Smooth muscle cell (in vitro differentiated cells): Measurements from ENCODE around the gene SPATC1L. TPM values are rescaled to one million over a fixed set of nuclear protein-coding genes. Genes with fewer than 3 reads are reported as not detected.
A peak's percentile ranks its signal among the peaks of the same experiment; 100 is the strongest.

ENCODE experiments used
- DNase-seq: peaks from one replicate; lab custom pipeline; 2025; ENCODE audit not compliant: unreplicated experiment; lab: John Stamatoyannopoulos, UW
- H2AFZ ChIP-seq: fragments of 200-600 bp; sonication (generic); 2 replicates; pipeline ENCODE4 v1.6.0; 2016; ENCODE audit warnings: antibody characterized with exemption, low read depth, mild to moderate bottlenecking
- H3F3A ChIP-seq: fragments of 200-600 bp; sonication (generic); 2 replicates; pipeline ENCODE4 v1.6.0; 2017; ENCODE audit warnings: antibody characterized with exemption, low read depth
- H3K27ac ChIP-seq: fragments of 200-600 bp; sonication (generic); 2 replicates; pipeline ENCODE4 v1.5.1; 2016; ENCODE audit warnings: low read depth, mild to moderate bottlenecking
- H3K27me3 ChIP-seq: fragments of 200-600 bp; sonication (generic); 2 replicates; pipeline ENCODE4 v1.6.1; 2016; ENCODE audit warnings: low read depth, mild to moderate bottlenecking
- H3K36me3 ChIP-seq: fragments of 200-600 bp; sonication (generic); 2 replicates; pipeline ENCODE4 v1.5.1; 2016; ENCODE audit warnings: low read depth
- H3K4me1 ChIP-seq: fragments of 200-600 bp; sonication (generic); 2 replicates; pipeline ENCODE4 v1.5.1; 2016; ENCODE audit warnings: low read depth
- H3K4me2 ChIP-seq: fragments of 200-600 bp; sonication (generic); 2 replicates; pipeline ENCODE4 v1.6.0; 2016; ENCODE audit warnings: mild to moderate bottlenecking
- H3K4me3 ChIP-seq: fragments of 200-600 bp; sonication (generic); 2 replicates; pipeline ENCODE4 v1.5.1; 2016; ENCODE audit warnings: mild to moderate bottlenecking
- H3K79me2 ChIP-seq: fragments of 200-600 bp; sonication (generic); 2 replicates; pipeline ENCODE4 v1.6.0; 2016; ENCODE audit warnings: low read depth, mild to moderate bottlenecking
- H3K9ac ChIP-seq: fragments of 200-600 bp; sonication (generic); 2 replicates; pipeline ENCODE4 v1.6.0; 2016; ENCODE audit warnings: low read depth
- H3K9me3 ChIP-seq: fragments of 200-600 bp; sonication (generic); replicated peaks from 2 replicates; pipeline ENCODE4 v1.5.1; 2016; ENCODE audit warnings: low read depth
- H4K20me1 ChIP-seq: fragments of 200-600 bp; sonication (generic); 2 replicates; pipeline ENCODE4 v1.6.0; 2016; ENCODE audit warnings: low read depth
- WGBS: methylation state at CpG from one replicate; pipeline ENCODE4 v1.1.7; 2016; ENCODE audit warnings: low lambda C conversion rate; 5-methylcytosine and 5-hydroxymethylcytosine counted together
- polyA plus RNA-seq: library from polyadenylated mRNA; unstranded; fragments of >200 nt; fragmentation: Nextera tagmentation; extraction: Ambion mirVana; gene quantifications from 2 replicates; pipeline ENCODE4 v1.2.1, GENCODE V29; 2016
- total RNA-seq: library from RNA; depleted of rRNA; stranded (reverse); fragments of >200 nt; gene quantifications from 2 replicates; pipeline ENCODE4 v1.2.3, GENCODE V29; 2014
- TF ChIP-seq, protein P1 (sequence below): fragments of 200-600 bp; sonication (generic); IDR thresholded peaks from 2 replicates; pipeline ENCODE4 v1.5.1; 2017; ENCODE audit warnings: borderline replicate concordance, mild to moderate bottlenecking, antibody characterized with exemption; ENCODE audit not compliant: insufficient read depth, poor library complexity, severe bottlenecking

Gene SPATC1L
- total and polyA plus RNA-seq, 2 experiments from 2014 or later, result 6.4 to 36.5 TPM

DNA sequence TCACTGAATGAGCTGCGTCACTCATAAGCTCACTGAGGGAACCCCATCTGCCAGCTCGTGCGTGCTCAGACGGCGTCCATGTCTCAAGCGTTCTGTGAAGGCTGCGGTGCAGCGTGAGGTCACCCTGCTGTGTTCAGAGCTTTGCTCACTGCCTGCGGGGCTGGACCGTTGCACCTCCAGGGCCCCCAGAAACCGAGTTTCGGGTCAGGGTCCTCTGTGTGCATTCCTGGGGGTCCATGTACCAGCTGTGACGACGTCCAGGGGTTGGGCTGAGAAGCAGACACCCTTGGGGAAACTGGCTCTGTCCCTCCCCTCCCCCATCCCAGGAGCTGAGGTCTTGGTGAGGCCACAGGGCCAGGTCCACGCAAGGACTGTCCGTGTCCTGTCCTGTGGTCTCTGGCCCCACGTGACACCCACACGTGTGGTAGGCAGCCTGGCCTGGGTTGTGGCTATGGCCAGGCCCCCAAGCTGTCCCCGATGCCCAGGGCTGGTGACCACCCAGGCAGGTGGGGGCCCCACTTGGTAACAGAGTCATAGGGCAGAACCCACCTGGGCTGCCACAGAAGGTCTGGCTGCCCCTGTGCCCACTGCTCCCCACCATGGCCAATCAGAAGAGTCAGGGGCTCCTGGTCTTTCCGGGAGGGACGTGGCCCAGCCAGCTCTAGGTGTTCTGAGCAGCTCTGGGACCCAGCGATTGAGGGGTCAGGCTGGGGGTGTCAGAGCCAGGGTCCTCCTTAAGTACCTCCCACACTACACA, 53.2 kb downstream of the SPATC1L start:
- Histone ChIP-seq H2AFZ (no peak overlapping the region), H3K4me1 (no peaks in the 10 kb centered on the region), H3K4me2 (no peak overlapping the region), H3K79me2 (no peaks in the 10 kb centered on the region), H3K9ac (no peak overlapping the region), H3K9me3 (no peaks in the 10 kb centered on the region), H3K4me3 (no peak overlapping the region), H4K20me1 (peaks cover 73% of the 10 kb centered on the region), H3K27me3 (no peaks in the 10 kb centered on the region), H3F3A (peaks cover 56% of the 10 kb centered on the region), H3K36me3 (no peaks in the 10 kb centered on the region), H3K27ac (peak overlapping the region; percentile 38)
- 83% methylated on average over 22 of the region's 22 CpGs for WGBS
- TF ChIP-seq, protein P1, sequence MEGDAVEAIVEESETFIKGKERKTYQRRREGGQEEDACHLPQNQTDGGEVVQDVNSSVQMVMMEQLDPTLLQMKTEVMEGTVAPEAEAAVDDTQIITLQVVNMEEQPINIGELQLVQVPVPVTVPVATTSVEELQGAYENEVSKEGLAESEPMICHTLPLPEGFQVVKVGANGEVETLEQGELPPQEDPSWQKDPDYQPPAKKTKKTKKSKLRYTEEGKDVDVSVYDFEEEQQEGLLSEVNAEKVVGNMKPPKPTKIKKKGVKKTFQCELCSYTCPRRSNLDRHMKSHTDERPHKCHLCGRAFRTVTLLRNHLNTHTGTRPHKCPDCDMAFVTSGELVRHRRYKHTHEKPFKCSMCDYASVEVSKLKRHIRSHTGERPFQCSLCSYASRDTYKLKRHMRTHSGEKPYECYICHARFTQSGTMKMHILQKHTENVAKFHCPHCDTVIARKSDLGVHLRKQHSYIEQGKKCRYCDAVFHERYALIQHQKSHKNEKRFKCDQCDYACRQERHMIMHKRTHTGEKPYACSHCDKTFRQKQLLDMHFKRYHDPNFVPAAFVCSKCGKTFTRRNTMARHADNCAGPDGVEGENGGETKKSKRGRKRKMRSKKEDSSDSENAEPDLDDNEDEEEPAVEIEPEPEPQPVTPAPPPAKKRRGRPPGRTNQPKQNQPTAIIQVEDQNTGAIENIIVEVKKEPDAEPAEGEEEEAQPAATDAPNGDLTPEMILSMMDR, result no peak
- no peak for DNase-seq

DNA sequence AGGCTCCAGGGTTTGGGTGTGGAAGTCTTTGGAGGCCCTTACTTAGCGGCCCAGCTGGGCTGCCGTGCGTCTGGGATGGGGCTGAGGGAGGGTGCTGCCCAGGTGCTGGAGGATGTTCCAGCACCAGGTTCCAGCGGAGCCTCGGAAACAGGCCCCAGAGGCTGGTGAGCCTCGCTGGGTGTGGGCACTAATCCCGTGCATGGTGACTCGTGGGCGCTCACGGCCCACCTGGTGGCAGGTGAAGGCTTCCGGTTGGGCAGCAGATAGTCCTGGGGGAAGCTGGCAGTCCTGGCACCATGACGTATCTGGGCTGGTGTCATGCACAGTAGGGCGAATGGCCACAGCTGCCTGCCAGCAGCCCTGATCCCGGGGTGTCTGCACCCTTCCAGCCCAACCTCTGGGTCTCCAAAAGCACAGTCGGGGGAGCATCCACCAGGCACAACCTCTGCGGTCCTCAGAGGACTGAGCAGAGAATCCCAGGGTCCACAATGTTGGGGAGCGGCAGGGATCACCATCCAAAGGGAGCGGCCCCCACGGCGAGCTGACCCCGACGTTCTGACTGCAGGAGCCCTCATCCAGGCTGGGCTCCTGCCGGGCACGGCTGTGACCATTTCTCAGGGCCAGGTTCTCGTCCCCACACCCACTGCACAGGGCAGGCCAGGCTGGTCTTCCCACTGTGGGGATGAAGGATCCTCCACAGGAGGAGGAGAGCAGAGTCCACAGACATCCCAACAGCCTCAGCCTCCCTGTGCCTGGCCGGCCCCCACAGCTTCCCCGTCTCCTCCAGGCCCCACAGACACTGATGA, 54.2 kb downstream of the SPATC1L start:
- DNase-seq, result no peak
- Histone ChIP-seq H3K36me3 (no peaks in the 10 kb centered on the region), H2AFZ (no peak overlapping the region), H3K79me2 (no peaks in the 10 kb centered on the region), H3K4me1 (no peaks in the 10 kb centered on the region), H3K4me2 (no peak overlapping the region), H3F3A (peaks cover 64% of the 10 kb centered on the region), H3K27me3 (no peaks in the 10 kb centered on the region), H4K20me1 (peaks cover 83% of the 10 kb centered on the region), H3K4me3 (no peak overlapping the region), H3K9ac (no peak overlapping the region), H3K27ac (peak overlapping the region; percentile 38), H3K9me3 (no peaks in the 10 kb centered on the region)
- TF ChIP-seq, protein P1, result no peak
- WGBS, result 93% methylated on average over 27 of the region's 27 CpGs

DNA sequence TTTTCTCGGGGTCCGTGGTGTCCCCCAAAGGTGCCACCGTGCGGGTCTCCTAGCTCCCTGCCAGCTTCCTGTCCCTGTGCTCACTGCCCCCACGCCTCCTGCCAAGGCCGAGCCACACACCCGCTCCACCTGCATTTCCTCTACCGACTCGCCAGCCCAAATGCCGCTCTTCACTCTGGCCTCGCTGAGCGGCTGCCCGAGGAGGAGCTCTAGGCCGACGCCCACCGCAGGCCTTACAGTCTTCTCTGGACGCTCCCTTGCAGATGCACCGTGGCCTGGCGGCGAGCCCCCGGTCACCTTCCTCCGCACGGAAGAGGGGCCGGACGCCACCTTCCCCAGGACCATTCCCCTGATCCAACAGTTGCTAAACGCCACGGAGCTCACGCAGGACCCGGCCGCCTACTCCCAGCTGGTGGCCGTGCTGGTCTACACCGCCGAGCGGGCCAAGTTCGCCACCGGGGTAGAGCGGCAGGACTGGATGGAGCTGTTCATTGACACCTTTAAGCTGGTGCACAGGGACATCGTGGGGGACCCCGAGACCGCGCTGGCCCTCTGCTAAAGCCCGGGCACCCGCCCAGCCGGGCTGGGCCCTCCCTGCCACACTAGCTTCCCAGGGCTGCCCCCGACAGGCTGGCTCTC, 55.2 kb downstream of the SPATC1L start:
- H3K27ac ChIP-seq, result peak overlapping the region; percentile 44
- H3K79me2 ChIP-seq, result no peaks in the 10 kb centered on the region
- H3K9ac ChIP-seq, result no peak overlapping the region
- 97% methylated on average over 45 of the region's 45 CpGs for WGBS
- H3K36me3 ChIP-seq, result no peaks in the 10 kb centered on the region
- no peaks in the 10 kb centered on the region for H3K4me1 ChIP-seq
- no peak overlapping the region for H3K4me2 ChIP-seq
- DNase-seq, result no peak
- H3K27me3 ChIP-seq, result no peaks in the 10 kb centered on the region
- H3K4me3 ChIP-seq, result no peak overlapping the region
- peaks cover 93% of the 10 kb centered on the region for H4K20me1 ChIP-seq
- H3F3A ChIP-seq, result peaks cover 71% of the 10 kb centered on the region
- H2AFZ ChIP-seq, result no peak overlapping the region
- TF ChIP-seq, protein P1, result no peak
- no peaks in the 10 kb centered on the region for H3K9me3 ChIP-seq
